ENCODE data around the gene JAM3. TPM values are rescaled to one million over a fixed set of nuclear protein-coding genes. Genes with fewer than 3 reads are reported as not detected.

Gene JAM3
- total and polyA plus RNA-seq, 9 of the 15 experiments (the other 6 are each of a cell fraction or from before 2014, with no cell fraction given): 0.22 to 0.76 (median 0.40) TPM

- TF ChIP-seq CEBPG (CRISPR knock-in tag; IDR thresholded peaks at IDR 0.05) (no peak), CEBPG (tag; conservative IDR thresholded peaks at IDR 0.05 in 1 of 2, IDR thresholded peaks at IDR 0.05 in 1 of 2) (no peak), NFXL1 (CRISPR knock-in tag; IDR thresholded peaks at IDR 0.05) (no peak), NRF1 (conservative IDR thresholded peaks at IDR 0.05 in 1 of 2, IDR thresholded peaks at IDR 0.05 in 1 of 2) (no peak)
These were observed 130.7 kb downstream of the JAM3 start (continued) for GRCh38 chr11:134199531-134199930.

DNA sequence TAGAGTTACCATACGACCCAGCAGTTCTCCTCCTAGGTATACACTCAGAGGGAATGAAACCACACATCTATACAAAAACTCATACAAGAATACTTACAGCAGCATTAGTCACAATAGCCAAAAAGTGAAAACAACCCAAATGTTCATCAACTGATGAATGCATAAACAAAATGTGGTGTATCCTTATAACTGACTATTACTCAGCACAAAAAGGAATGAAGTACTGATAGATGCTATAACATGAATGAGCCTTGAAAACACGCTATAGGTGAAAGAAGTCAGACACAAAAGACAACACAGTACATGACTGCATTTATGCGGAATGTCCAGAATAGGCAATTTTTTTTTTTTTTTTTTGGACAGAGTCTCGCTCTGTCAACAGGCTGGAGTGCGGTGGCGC lies 131.8 kb downstream of the JAM3 start:
- Histone ChIP-seq H3K36me3 (ENCODE audit: control insufficient read depth, insufficient read depth, low read length) (peaks cover 94% of the 10 kb centered on the region), H3K27ac (ENCODE audit: extremely low read depth, low read depth, low read length) (no peak overlapping the region), H3K27me3 (ENCODE audit: control insufficient read depth in 2 of 2, insufficient read depth in 2 of 2, low read length in 2 of 2) (no peaks in the 10 kb centered on the region), H3K79me2 (ENCODE audit: control insufficient read depth, insufficient read depth, low read length) (no peaks in the 10 kb centered on the region), H3K9me1 (ENCODE audit: control insufficient read depth, insufficient read depth, low read length) (no peaks in the 10 kb centered on the region), H3K4me2 (ENCODE audit: insufficient read depth, low read length) (no peak overlapping the region), H3K4me3 (no peak overlapping the region), H3K9ac (ENCODE audit: insufficient read depth in 1 of 2, low read depth in 2 of 2, low read length in 2 of 2) (no peak overlapping the region), H2AFZ (ENCODE audit: low read depth, low read length) (no peak overlapping the region), H4K20me1 (replicated peaks; ENCODE audit: control insufficient read depth, insufficient read depth, low read length) (no peaks in the 10 kb centered on the region), H3K4me1 (replicated peaks in 1 of 2; ENCODE audit: control insufficient read depth in 2 of 2, insufficient read depth in 2 of 2, low read length in 2 of 2) (no peaks in the 10 kb centered on the region), H3K9me3 (replicated peaks; ENCODE audit: control insufficient read depth, insufficient read depth, low read depth, low read length) (no peaks in the 10 kb centered on the region)
- WGBS (ENCODE audit: insufficient coverage, low coverage, missing lambda C conversion rate): 69% methylated on average over 6 of the region's 6 CpGs
- FAIRE-seq: no peak
- ATAC-seq: no peak
- POLR2A ChIA-PET: interaction anchor here (0.8 kb wide), 1 partner anchor 33 kb away, joined by 3 read pairs; no protein-coding TSS in a partner anchor
- intact Hi-C loops (cut with micrococcal nuclease): no loop called here
- no peak for TF ChIP-seq NONO (IDR thresholded peaks at IDR 0.05; ENCODE audit: low read depth in 2 of 2, low read length in 1 of 2)
- TF ChIP-seq, protein P1, sequence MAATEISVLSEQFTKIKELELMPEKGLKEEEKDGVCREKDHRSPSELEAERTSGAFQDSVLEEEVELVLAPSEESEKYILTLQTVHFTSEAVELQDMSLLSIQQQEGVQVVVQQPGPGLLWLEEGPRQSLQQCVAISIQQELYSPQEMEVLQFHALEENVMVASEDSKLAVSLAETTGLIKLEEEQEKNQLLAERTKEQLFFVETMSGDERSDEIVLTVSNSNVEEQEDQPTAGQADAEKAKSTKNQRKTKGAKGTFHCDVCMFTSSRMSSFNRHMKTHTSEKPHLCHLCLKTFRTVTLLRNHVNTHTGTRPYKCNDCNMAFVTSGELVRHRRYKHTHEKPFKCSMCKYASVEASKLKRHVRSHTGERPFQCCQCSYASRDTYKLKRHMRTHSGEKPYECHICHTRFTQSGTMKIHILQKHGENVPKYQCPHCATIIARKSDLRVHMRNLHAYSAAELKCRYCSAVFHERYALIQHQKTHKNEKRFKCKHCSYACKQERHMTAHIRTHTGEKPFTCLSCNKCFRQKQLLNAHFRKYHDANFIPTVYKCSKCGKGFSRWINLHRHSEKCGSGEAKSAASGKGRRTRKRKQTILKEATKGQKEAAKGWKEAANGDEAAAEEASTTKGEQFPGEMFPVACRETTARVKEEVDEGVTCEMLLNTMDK (IDR thresholded peaks at IDR 0.05; ENCODE audit: borderline replicate concordance, insufficient read depth, low read depth, low read length, poor library complexity, severe bottlenecking): no peak
- no peak for TF ChIP-seq ZNF282 (CRISPR knock-in tag; IDR thresholded peaks at IDR 0.05)
- no peak for TF ChIP-seq CREBBP (IDR thresholded peaks at IDR 0.05; ENCODE audit: low read depth, low read length)
- TF ChIP-seq ETV6 (IDR thresholded peaks at IDR 0.05; ENCODE audit: borderline replicate concordance in 1 of 2, low read depth in 2 of 2, low read length in 1 of 2): no peak
- no peak for TF ChIP-seq ETV6 (CRISPR knock-in tag; IDR thresholded peaks at IDR 0.05; ENCODE audit: borderline replicate concordance)
- no peak for TF ChIP-seq E2F3 (CRISPR knock-in tag; IDR thresholded peaks at IDR 0.05)
- no peak for TF ChIP-seq MYC (IDR thresholded peaks at IDR 0.05; ENCODE audit: low read depth, low read length)
- no peak for TF ChIP-seq MYC (CRISPR knock-in tag; IDR thresholded peaks at IDR 0.05; ENCODE audit: borderline replicate concordance, low read depth)
- no peak for TF ChIP-seq MBD2 (IDR thresholded peaks at IDR 0.05; ENCODE audit: borderline replicate concordance, low read depth)
- no peak for TF ChIP-seq TARDBP (IDR thresholded peaks at IDR 0.05)
- TF ChIP-seq, protein P2, sequence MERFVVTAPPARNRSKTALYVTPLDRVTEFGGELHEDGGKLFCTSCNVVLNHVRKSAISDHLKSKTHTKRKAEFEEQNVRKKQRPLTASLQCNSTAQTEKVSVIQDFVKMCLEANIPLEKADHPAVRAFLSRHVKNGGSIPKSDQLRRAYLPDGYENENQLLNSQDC (CRISPR knock-in tag; IDR thresholded peaks at IDR 0.05): no peak
- no peak for TF ChIP-seq HSF4 (CRISPR knock-in tag; IDR thresholded peaks at IDR 0.05; ENCODE audit: borderline replicate concordance)
- no peak for TF ChIP-seq TEAD4 (IDR thresholded peaks at IDR 0.05; ENCODE audit: low read length)
- TF ChIP-seq TEAD4 (CRISPR knock-in tag; IDR thresholded peaks at IDR 0.05; ENCODE audit: borderline replicate concordance): no peak
- TF ChIP-seq ZBTB43 (CRISPR knock-in tag; IDR thresholded peaks at IDR 0.05): no peak
- CTCF ChIA-PET (ENCODE audit: low intra/inter-chr PET ratio): no interaction called here
- no TSS peak for BruUV-seq (replicated peaks)
- DNase-seq (ENCODE audit: extremely low read depth in 1 of 4, low spot score in 3 of 4): no peak
- in situ Hi-C loops (cut with MboI): no loop called here
